Measurements from ENCODE around the gene MYMK.

The MYMK gene

GRCh38 chr9:133558191-133559126 lies 33.7 kb upstream of the MYMK start:
- peak in 43 of 58 donors; percentile 29 to 82 (median 57) for DNase-seq

GRCh38 chr9:133557581-133557980 lies 32.8 kb upstream of the MYMK start:
- DNase-seq, result no peak

GRCh38 chr9:133556354-133556753 lies 31.6 kb upstream of the MYMK start:
- no peak for DNase-seq

- DNase-seq, result no peak
Observed at GRCh38 chr9:133554729-133555128, 30.0 kb upstream of the MYMK start.

GRCh38 chr9:133553973-133554713 lies 29.4 kb upstream of the MYMK start:
- DNase-seq, result no peak

GRCh38 chr9:133553123-133553522 lies 28.4 kb upstream of the MYMK start:
- DNase-seq, result no peak

- no peak for DNase-seq
Observed at GRCh38 chr9:133552236-133552635, 27.5 kb upstream of the MYMK start.

- DNase-seq, result no peak
Observed at GRCh38 chr9:133551446-133551845, 26.7 kb upstream of the MYMK start.

GRCh38 chr9:133547116-133547515 lies 22.4 kb upstream of the MYMK start:
- no peak for DNase-seq

GRCh38 chr9:133546287-133546680 lies 21.5 kb upstream of the MYMK start:
- no peak for DNase-seq

GRCh38 chr9:133545494-133546286 lies 20.9 kb upstream of the MYMK start:
- no peak for DNase-seq

GRCh38 chr9:133543772-133544467 lies 19.2 kb upstream of the MYMK start:
- no peak for DNase-seq

GRCh38 chr9:133542002-133542401 lies 17.2 kb upstream of the MYMK start:
- DNase-seq, result no peak

- DNase-seq, result no peak
Observed at GRCh38 chr9:133540698-133541025, 15.9 kb upstream of the MYMK start.

- DNase-seq, result peak in 1 of 58 donors; percentile 18
Observed at GRCh38 chr9:133539991-133540697, 15.4 kb upstream of the MYMK start.

GRCh38 chr9:133538851-133539833 lies 14.4 kb upstream of the MYMK start:
- peak in 15 of 58 donors; percentile 18 to 74 (median 39) for DNase-seq

- DNase-seq, result no peak
Observed at GRCh38 chr9:133538176-133538575, 13.4 kb upstream of the MYMK start.

GRCh38 chr9:133537257-133537656 lies 12.5 kb upstream of the MYMK start:
- DNase-seq, result no peak

GRCh38 chr9:133536536-133536935 lies 11.8 kb upstream of the MYMK start:
- DNase-seq, result no peak
